ENCODE results near the gene NEIL3. TPM values are rescaled to one million over a fixed set of nuclear protein-coding genes. Genes with fewer than 3 reads are reported as not detected.

Gene NEIL3
- total and polyA plus RNA-seq, 2 donors (not counting 1 experiment from before 2014, with no cell fraction given) = 0.15 TPM; not detected in 1

DNA sequence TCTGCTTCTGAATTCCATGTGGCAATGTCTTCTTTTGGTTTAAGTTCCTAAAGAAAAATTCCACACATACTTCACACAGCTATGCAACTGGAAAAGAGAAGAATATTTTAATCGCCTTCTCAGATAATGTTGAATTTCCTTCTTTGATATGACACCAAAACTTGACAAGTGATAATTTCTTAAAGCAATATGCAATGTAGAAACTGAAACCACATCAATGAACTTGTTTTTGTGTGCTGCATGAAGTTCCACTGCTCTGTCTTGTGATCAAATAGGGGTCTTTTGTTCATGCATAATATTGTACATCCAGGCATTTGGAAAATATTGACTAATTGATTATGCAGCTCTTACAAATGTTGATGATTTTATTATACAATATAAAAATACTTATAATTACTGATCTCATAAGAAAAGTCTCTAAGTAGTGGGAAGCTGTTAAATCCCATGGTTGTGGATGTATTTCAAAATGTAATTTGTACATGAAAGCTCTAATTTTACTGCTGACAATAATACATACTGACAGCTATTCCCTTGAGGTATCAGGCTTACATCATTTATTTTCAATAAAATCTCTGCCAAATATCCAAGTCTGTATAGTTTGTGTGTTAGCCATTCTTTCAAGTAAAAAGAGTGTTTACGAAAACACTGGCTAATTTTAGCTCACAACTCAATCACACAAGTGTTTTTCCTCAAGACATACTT is 76.1 kb downstream of the NEIL3 start:
- H3K27ac Mint-ChIP-seq = no peak overlapping the region
- Histone ChIP-seq H3K4me2 (replicated peaks; ENCODE audit: low read depth, low read length, poor library complexity, severe bottlenecking) (no peak overlapping the region), H3K36me3 (replicated peaks in 1 of 2; ENCODE audit: control extremely low read depth in 1 of 2, control insufficient read depth in 1 of 2, extremely low read depth in 1 of 2, insufficient read depth in 2 of 2, low read length in 1 of 2) (no peaks in the 10 kb centered on the region), H3K4me1 (ENCODE audit: control insufficient read depth in 2 of 2, insufficient read depth in 2 of 2, low read length in 2 of 2) (no peaks in the 10 kb centered on the region), H4K20me1 (ENCODE audit: control insufficient read depth, insufficient read depth, low read length, poor library complexity, severe bottlenecking) (no peaks in the 10 kb centered on the region), H2AFZ (ENCODE audit: insufficient read depth, low read depth, low read length, poor library complexity, severe bottlenecking) (no peak overlapping the region), H3K27me3 (replicated peaks in 1 of 4; ENCODE audit: control extremely low read depth in 1 of 4, control insufficient read depth in 3 of 4, insufficient read depth in 4 of 4, low read length in 3 of 4) (no peaks in the 10 kb centered on the region), H3K27ac (ENCODE audit: low read length in 2 of 2) (no peak overlapping the region), H3K9me3 (ENCODE audit: control extremely low read depth in 1 of 3, control insufficient read depth in 2 of 3, insufficient read depth in 1 of 3, low read length in 2 of 3) (peaks cover 0 to under 1% (median 0%) of the 10 kb centered on the region in 3 donors), H3K9ac (ENCODE audit: low read length) (no peak overlapping the region), H3K4me3 (ENCODE audit: control extremely low read depth in 1 of 5, extremely low read depth in 1 of 5, insufficient read depth in 1 of 5, low read depth in 2 of 5, low read length in 4 of 5) (no peak overlapping the region), H3K79me2 (ENCODE audit: control insufficient read depth, insufficient read depth, low read length) (no peaks in the 10 kb centered on the region)
- H3K27me3 Mint-ChIP-seq = peaks cover 19% of the 10 kb centered on the region
- ATAC-seq (ENCODE audit: low read depth) (no peak), DNase-seq (no peak)
- intact Hi-C loops (cut with micrococcal nuclease) = no loop called here
- no CpG with 5 or more reads among the region's 2 CpGs for WGBS (ENCODE audit: insufficient coverage)
- H3K9me3 Mint-ChIP-seq (ENCODE audit: insufficient read depth) = no peaks in the 10 kb centered on the region
- TF ChIP-seq EZH2 (IDR thresholded peaks at IDR 0.05; ENCODE audit: borderline replicate concordance, insufficient read depth, low read depth, low read length, poor library complexity, severe bottlenecking) (no peak), CTCF (IDR thresholded peaks at IDR 0.05) (no peak)
- H3K4me1 Mint-ChIP-seq = no peaks in the 10 kb centered on the region
- CTCF ChIA-PET = no interaction called here
- H3K4me3 Mint-ChIP-seq = no peak overlapping the region
- POLR2A ChIA-PET = no interaction called here

GRCh38 chr4:177386278-177386815 is 76.7 kb downstream of the NEIL3 start:
- H3K27ac ChIP-seq (ENCODE audit: low read length in 2 of 2) = no peak overlapping the region
- peaks cover 19% of the 10 kb centered on the region for H3K27me3 Mint-ChIP-seq
- no peak overlapping the region for H3K27ac Mint-ChIP-seq
- H3K4me1 Mint-ChIP-seq = no peaks in the 10 kb centered on the region
- no peaks in the 10 kb centered on the region for H3K4me1 ChIP-seq (ENCODE audit: control insufficient read depth in 2 of 2, insufficient read depth in 2 of 2, low read length in 2 of 2)
- H3K9me3 Mint-ChIP-seq (ENCODE audit: insufficient read depth) = no peaks in the 10 kb centered on the region
- no peaks in the 10 kb centered on the region for H3K36me3 ChIP-seq (replicated peaks in 1 of 2; ENCODE audit: control extremely low read depth in 1 of 2, control insufficient read depth in 1 of 2, extremely low read depth in 1 of 2, insufficient read depth in 2 of 2, low read length in 1 of 2)
- no peak for DNase-seq
- H3K4me2 ChIP-seq (replicated peaks; ENCODE audit: low read depth, low read length, poor library complexity, severe bottlenecking) = no peak overlapping the region
- intact Hi-C loops (cut with micrococcal nuclease) = no loop called here
- H3K4me3 ChIP-seq (ENCODE audit: control extremely low read depth in 1 of 5, extremely low read depth in 1 of 5, insufficient read depth in 1 of 5, low read depth in 2 of 5, low read length in 4 of 5) = no peak overlapping the region
- ChIA-PET CTCF (no interaction called here), POLR2A (no interaction called here)
- no peaks in the 10 kb centered on the region for H3K27me3 ChIP-seq (replicated peaks in 1 of 4; ENCODE audit: control extremely low read depth in 1 of 4, control insufficient read depth in 3 of 4, insufficient read depth in 4 of 4, low read length in 3 of 4)
- no peak for TF ChIP-seq CTCF (IDR thresholded peaks at IDR 0.05)
- no peak for TF ChIP-seq EZH2 (IDR thresholded peaks at IDR 0.05; ENCODE audit: borderline replicate concordance, insufficient read depth, low read depth, low read length, poor library complexity, severe bottlenecking)
- H4K20me1 ChIP-seq (ENCODE audit: control insufficient read depth, insufficient read depth, low read length, poor library complexity, severe bottlenecking) = no peaks in the 10 kb centered on the region
- H3K9ac ChIP-seq (ENCODE audit: low read length) = no peak overlapping the region
- 33% methylated on average over 1 of the region's 5 CpGs for WGBS (ENCODE audit: insufficient coverage)
- no peaks in the 10 kb centered on the region for H3K79me2 ChIP-seq (ENCODE audit: control insufficient read depth, insufficient read depth, low read length)
- ATAC-seq (ENCODE audit: low read depth) = no peak
- H3K9me3 ChIP-seq (ENCODE audit: control extremely low read depth in 1 of 3, control insufficient read depth in 2 of 3, insufficient read depth in 1 of 3, low read length in 2 of 3) = no peaks in the 10 kb centered on the region
- no peak overlapping the region for H2AFZ ChIP-seq (ENCODE audit: insufficient read depth, low read depth, low read length, poor library complexity, severe bottlenecking)
- no peak overlapping the region for H3K4me3 Mint-ChIP-seq
